Heart right ventricle (tissue), 16 donors: Measurements from ENCODE around the gene COL5A1. TPM values are rescaled to one million over a fixed set of nuclear protein-coding genes. Genes with fewer than 3 reads are reported as not detected.

ENCODE experiments used
- ATAC-seq, 8 donors: fragments of 200-7000 bp; cut with Tn5 transposase; one replicate each; pipeline ENCODE4 v1.9.1; 2020; ENCODE audit warnings: mild to moderate bottlenecking in 8 of 8, moderate library complexity in 8 of 8, moderate number of reproducible peaks in 1 of 8
- DNase-seq, 2 donors: peaks; one replicate each; pipeline ENCODE4 v3.0.0-alpha.2; 2020
- H3K27ac ChIP-seq, 10 donors: fragments of 200-600 bp; sonication (generic) in 2 of 10; one replicate each; pipeline versions ENCODE4 v1.5.0 to v1.8.0; 2020 to 2022; ENCODE audit warnings: mild to moderate bottlenecking in 3 of 10
- H3K27me3 ChIP-seq, 7 donors: fragments of 200-600 bp; one replicate each; pipeline ENCODE4 v1.8.0; 2021 to 2022; ENCODE audit warnings: mild to moderate bottlenecking in 2 of 7
- H3K36me3 ChIP-seq, 9 donors: fragments of 200-600 bp; sonication (generic) in 1 of 9; one replicate each; pipeline versions ENCODE4 v1.5.0 to v1.8.0; 2020 to 2022; ENCODE audit warnings: mild to moderate bottlenecking in 2 of 9
- H3K4me1 ChIP-seq, 9 donors: fragments of 200-600 bp; sonication (generic) in 1 of 9; one replicate each; pipeline versions ENCODE4 v1.5.0 to v1.8.0; 2020 to 2022; ENCODE audit warnings: mild to moderate bottlenecking in 4 of 9
- H3K4me3 ChIP-seq, 10 donors: fragments of 200-600 bp; sonication (generic) in 2 of 10; one replicate each; pipeline versions ENCODE4 v1.5.0 to v1.8.0; 2020 to 2022; ENCODE audit warnings: mild to moderate bottlenecking in 7 of 10, moderate library complexity in 2 of 10
- H3K9me3 ChIP-seq, 11 donors: fragments of 200-600 bp in 10 of 11; sonication (generic) in 2 of 11; one replicate each; pipeline versions ENCODE4 v1.5.0 to v1.8.0; 2013 to 2022; ENCODE audit warnings: mild to moderate bottlenecking in 2 of 11, control low read depth in 1 of 11, moderate library complexity in 1 of 11
- CTCF ChIP-seq, 9 donors: fragments of 200-600 bp; sonication (generic) in 2 of 9; IDR thresholded peaks; one replicate each; pipeline versions ENCODE4 v1.5.0 to v1.8.0; 2021 to 2022; ENCODE audit warnings: antibody characterized with exemption in 9 of 9, mild to moderate bottlenecking in 5 of 9, moderate library complexity in 1 of 9
- WGBS, 2 donors: extraction: QIAGEN DNeasy Blood & Tissue Kit; methylation state at CpG; one replicate each; pipeline ENCODE4 v1.1.7; 2013; ENCODE audit warnings: inconsistent platforms in 1 of 2; 5-methylcytosine and 5-hydroxymethylcytosine counted together
- intact Hi-C, 10 donors: fragments of 100-400 bp; cut with DNase I; formaldehyde crosslinking; loops; one replicate each; pipeline versions ENCODE4 v1.11.1 to v1.14.2; 2022
- polyA plus RNA-seq, 2 donors: library from polyadenylated mRNA; stranded (reverse); fragments of 200-250 nt; gene quantifications; one replicate each; pipeline ENCODE4 v1.2.3, GENCODE V29; 2013
- total RNA-seq, 10 donors: library from RNA; stranded (reverse); fragmentation: NEBNext Ultra II Directional in 3 of 10; extraction: Animal tissue kit (Norgen Biotek cat#: 25700) in 3 of 10; gene quantifications; one replicate each; pipeline versions ENCODE4 v1.2.1 to v1.2.4, GENCODE V29; 2021 to 2023
- donor health status: Arrhythmogenic right ventricular cardiomyopathy.
- donor health status: ischemic (EF 13 %, LVEDD 7.1; RV severe dilation, severe dysfunction).
- donor health status: healthy with polysubstance abuse.
- donor health status: DM: no; HTN: yes; CAD: no.
- donor health status: DM: no; HTN: no; CAD: no.
- donor health status: ischemic (EF 25% LVEDD 6.9; RV normal size, moderate dysfunction).
- donor health status: ischemic (EF 25% LVEDD 5.7; RV mildly dilated, moderate dysfunction).
- donor health status: healthy.
- donor health status: DM: yes; HTN: yes; CAD: no.
- donor health status: Ischemic cardiomyopathy.
- donor health status: ischemic (EF 35%, LVEDD 5.7; RV mildly dilated, moderate dysfunction).
- donor health status: nonischemic (EF 11% LVEDD 7.7; RV severe dilation, severe dysfunction).
- donor health status: DM: yes; HTN: yes; CAD: no.
- donor health status: PGD.
- donor health status: ischemic (EF 29% LVEDD 5.4; RV normal size, mild dysfunction).
- donor health status: nonischemic (EF 23%, LVEDD 6.1; RV moderate dilation, normal function).

Gene COL5A1
- total and polyA plus RNA-seq, 12 donors: 8.1 to 60.0 (median 13.3) TPM

GRCh38 chr9:134638502-134639090, 3.0 kb upstream of the COL5A1 start:
- WGBS, 2 donors: 82 to 84% methylated on average over 13 of the region's 13 CpGs
- no peaks in the 10 kb centered on the region for H3K36me3 ChIP-seq
- no peak overlapping the region for H3K27ac ChIP-seq
- ATAC-seq (no peak), DNase-seq (no peak)
- no peaks in the 10 kb centered on the region for H3K9me3 ChIP-seq
- H3K4me1 ChIP-seq: peaks cover 0 to 19% (median 11%) of the 10 kb centered on the region in 9 donors
- intact Hi-C loops: no loop called here
- peaks cover 0 to 30% (median 0%) of the 10 kb centered on the region in 7 donors for H3K27me3 ChIP-seq
- no peak overlapping the region for H3K4me3 ChIP-seq
- TF ChIP-seq CTCF (IDR thresholded peaks at IDR 0.05): no peak

GRCh38 chr9:134639994-134640393, 1.6 kb upstream of the COL5A1 start:
- no peaks in the 10 kb centered on the region for H3K36me3 ChIP-seq
- H3K9me3 ChIP-seq: no peaks in the 10 kb centered on the region
- no peak overlapping the region for H3K4me3 ChIP-seq
- 94 to 96% methylated on average over 5 of the region's 5 CpGs for WGBS, 2 donors
- H3K27me3 ChIP-seq: peaks cover 0 to 30% (median 0%) of the 10 kb centered on the region in 7 donors
- intact Hi-C loops: loop anchor here in 8 of 10 donors (5.0 to 10.0 kb wide), 5 partner anchors 105 to 465 kb away; no protein-coding TSS in a partner anchor
- H3K4me1 ChIP-seq: peaks cover 0 to 22% (median 14%) of the 10 kb centered on the region in 9 donors
- TF ChIP-seq CTCF (IDR thresholded peaks at IDR 0.05): no peak
- no peak overlapping the region for H3K27ac ChIP-seq
- ATAC-seq: no peak
- DNase-seq: no peak

- no peak for DNase-seq
- WGBS, 2 donors: 60 to 64% methylated on average over 14 of the region's 14 CpGs
- TF ChIP-seq CTCF (IDR thresholded peaks at IDR 0.05): no peak
- Histone ChIP-seq H3K4me1 (peaks cover 0 to 28% (median 21%) of the 10 kb centered on the region in 9 donors), H3K27ac (peak overlapping the region in 9 of 10 donors; percentile 47 to 92 (median 86)), H3K27me3 (peaks cover 0 to 30% (median 0%) of the 10 kb centered on the region in 7 donors), H3K36me3 (no peaks in the 10 kb centered on the region), H3K9me3 (no peaks in the 10 kb centered on the region), H3K4me3 (peak overlapping the region in 9 of 10 donors; percentile 61 to 92 (median 77))
- ATAC-seq: no peak
- intact Hi-C loops: loop anchor here in 8 of 10 donors (5.0 to 10.0 kb wide), 5 partner anchors 106 to 466 kb away; no protein-coding TSS in a partner anchor
Measured at GRCh38 chr9:134640506-134641172, 964 bp upstream of the COL5A1 start.

GRCh38 chr9:134641990-134642384, 384 bp downstream of the COL5A1 start:
- Histone ChIP-seq H3K27me3 (peaks cover 0 to 30% (median 0%) of the 10 kb centered on the region in 7 donors), H3K9me3 (no peaks in the 10 kb centered on the region), H3K27ac (peak overlapping the region; percentile 76 to 92 (median 86)), H3K36me3 (peaks cover 0 to 3% (median 0%) of the 10 kb centered on the region in 9 donors), H3K4me1 (peaks cover 5 to 42% (median 32%) of the 10 kb centered on the region in 9 donors), H3K4me3 (peak overlapping the region; percentile 61 to 92 (median 76))
- ATAC-seq: peak in 1 of 8 donors; percentile 0
- no peak for TF ChIP-seq CTCF (IDR thresholded peaks at IDR 0.05)
- no peak for DNase-seq
- WGBS, 2 donors: 0 to 1% methylated on average over 25 to 58 of the region's 58 CpGs
- intact Hi-C loops: loop anchor here in 8 of 10 donors (5.0 to 10.0 kb wide), 5 partner anchors 107 to 467 kb away; no protein-coding TSS in a partner anchor
